RWPE2 (cell line): ENCODE data around the gene LILRB2.

ENCODE experiments used
- ATAC-seq: fragments of 200-7000 bp; cut with Tn5 transposase; 3 replicates; pipeline ENCODE4 v1.9.1; 2021; ENCODE audit warnings: low read depth
- DNase-seq: peaks from one replicate; pipeline ENCODE4 v3.0.0-alpha.2; 2020; ENCODE audit warnings: low spot score
- H3K27ac ChIP-seq: fragments of 450-650 bp; 2 replicates; pipeline ENCODE4 v1.5.1; 2017; ENCODE audit warnings: mild to moderate bottlenecking; ENCODE audit not compliant: poor library complexity, severe bottlenecking
- H3K27me3 ChIP-seq: fragments of 250-450 bp; sonication (Bioruptor Pico); 2 replicates; pipeline ENCODE4 v1.5.1; 2021; ENCODE audit warnings: mild to moderate bottlenecking, moderate library complexity; ENCODE audit not compliant: insufficient read depth, poor library complexity, severe bottlenecking
- H3K36me3 ChIP-seq: fragments of 250-450 bp; sonication (Bioruptor Pico); 2 replicates; pipeline ENCODE4 v1.5.1; 2020; ENCODE audit warnings: low read depth, mild to moderate bottlenecking, moderate library complexity
- H3K4me1 ChIP-seq: fragments of 250-450 bp; sonication (Bioruptor Pico); 2 replicates; pipeline ENCODE4 v1.5.1; 2021; ENCODE audit warnings: mild to moderate bottlenecking, moderate library complexity; ENCODE audit not compliant: insufficient read depth, poor library complexity, severe bottlenecking
- H3K4me3 ChIP-seq: fragments of 250-450 bp; sonication (Bioruptor Pico); 2 replicates; pipeline ENCODE4 v1.5.1; 2021; ENCODE audit warnings: mild to moderate bottlenecking, moderate library complexity; ENCODE audit not compliant: severe bottlenecking
- H3K9me3 ChIP-seq: fragments of 250-450 bp; sonication (Bioruptor Pico); 2 replicates; pipeline ENCODE4 v1.5.1; 2021; ENCODE audit warnings: mild to moderate bottlenecking, moderate library complexity; ENCODE audit not compliant: severe bottlenecking
- CTCF ChIP-seq: fragments of 450-650 bp; IDR thresholded peaks from one replicate; pipeline ENCODE4 v1.5.1; 2017; ENCODE audit warnings: mild to moderate bottlenecking, moderate library complexity; ENCODE audit not compliant: poor library complexity, severe bottlenecking

Gene LILRB2

GRCh38 chr19:54312436-54313377 is 31.8 kb upstream of the LILRB2 start, which contains the start of gene LILRA5:
Gene LILRA5, minus strand, starts transcription at chr19:54313166. Its CDS starts 147 bp downstream, at chr19:54313019.
- Histone ChIP-seq H3K27ac (no peak within 1 kb of the TSS), H3K4me3 (no peak within 1 kb of the TSS), H3K36me3 (no peaks in the 10 kb centered on the region), H3K4me1 (no peaks in the 10 kb centered on the region), H3K27me3 (peaks cover 7% of the 10 kb centered on the region), H3K9me3 (no peaks in the 10 kb centered on the region)
- no peak for TF ChIP-seq CTCF
- ATAC-seq, result no peak
- no peak for DNase-seq

DNA sequence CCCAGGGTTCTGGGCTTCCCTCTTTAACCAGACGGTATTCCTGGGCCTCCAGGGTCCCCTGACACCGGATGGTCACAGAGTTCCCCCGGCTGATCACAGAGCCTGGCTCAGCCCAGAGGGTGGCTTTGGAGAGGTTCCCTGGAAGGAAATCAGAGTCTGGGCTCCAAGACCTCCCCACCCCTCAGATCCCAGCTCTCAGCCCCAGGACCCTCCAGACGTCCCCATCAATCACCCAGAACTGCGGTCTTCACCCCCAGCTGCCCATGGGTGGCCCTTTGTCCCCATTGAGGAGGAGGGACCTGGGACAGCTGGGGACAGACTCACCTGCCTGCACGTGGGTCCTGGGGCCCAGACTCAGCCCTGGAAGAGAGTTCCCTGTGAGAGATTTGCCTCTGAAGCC is 31.1 kb upstream of the LILRB2 start:
- no peak overlapping the region for H3K4me3 ChIP-seq
- no peak for DNase-seq
- no peaks in the 10 kb centered on the region for H3K4me1 ChIP-seq
- no peaks in the 10 kb centered on the region for H3K9me3 ChIP-seq
- no peak for TF ChIP-seq CTCF
- H3K36me3 ChIP-seq, result no peaks in the 10 kb centered on the region
- peaks cover 7% of the 10 kb centered on the region for H3K27me3 ChIP-seq
- no peak overlapping the region for H3K27ac ChIP-seq
- ATAC-seq, result no peak

DNA sequence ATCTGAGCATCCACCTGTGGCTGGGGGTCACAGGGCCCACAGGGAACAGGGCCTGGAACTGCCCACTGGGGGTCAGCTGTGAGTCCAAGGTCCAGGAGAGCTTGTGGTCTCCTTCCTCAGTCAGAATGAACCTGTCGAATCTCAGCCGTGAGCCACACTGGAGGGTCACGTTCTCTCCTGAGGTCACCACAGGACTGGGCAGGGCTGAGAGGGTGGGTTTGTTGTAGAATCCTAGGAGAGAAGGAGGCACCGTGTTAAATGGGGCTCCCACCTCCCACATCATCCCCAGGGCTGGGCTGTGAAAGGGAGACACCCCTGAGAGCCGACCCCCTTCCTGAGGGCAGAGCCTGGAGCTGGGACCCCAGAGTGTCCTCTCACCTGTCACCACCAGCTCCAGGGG is 30.6 kb upstream of the LILRB2 start:
- no peak overlapping the region for H3K27ac ChIP-seq
- no peak for TF ChIP-seq CTCF
- no peaks in the 10 kb centered on the region for H3K36me3 ChIP-seq
- H3K9me3 ChIP-seq, result no peaks in the 10 kb centered on the region
- H3K27me3 ChIP-seq, result peaks cover 7% of the 10 kb centered on the region
- no peaks in the 10 kb centered on the region for H3K4me1 ChIP-seq
- DNase-seq, result no peak
- H3K4me3 ChIP-seq, result no peak overlapping the region
- ATAC-seq, result no peak

DNA sequence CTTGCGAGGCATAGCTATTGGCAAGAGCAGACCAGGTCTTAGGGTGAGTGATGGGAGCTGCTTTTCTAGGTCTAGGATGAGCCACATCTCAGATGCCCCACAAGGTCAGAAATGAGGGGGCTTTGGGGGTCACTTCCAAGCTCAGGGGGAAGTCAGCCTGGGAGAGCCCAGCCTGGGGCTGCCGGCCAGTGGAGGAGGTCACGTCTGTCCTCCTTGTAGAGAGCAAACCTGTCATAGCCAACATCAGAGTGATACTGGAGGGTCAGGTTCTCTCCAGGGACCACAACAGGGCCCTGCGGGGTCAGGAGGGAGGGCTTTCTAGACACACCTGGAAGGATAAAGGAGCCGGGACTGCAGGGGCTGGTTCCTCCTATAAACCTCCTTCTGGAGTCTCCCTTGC is 29.6 kb upstream of the LILRB2 start:
- H3K4me1 ChIP-seq, result no peaks in the 10 kb centered on the region
- peaks cover 7% of the 10 kb centered on the region for H3K27me3 ChIP-seq
- TF ChIP-seq CTCF, result no peak
- H3K4me3 ChIP-seq, result no peak overlapping the region
- no peaks in the 10 kb centered on the region for H3K36me3 ChIP-seq
- no peaks in the 10 kb centered on the region for H3K9me3 ChIP-seq
- no peak overlapping the region for H3K27ac ChIP-seq
- no peak for ATAC-seq
- DNase-seq, result no peak

DNA sequence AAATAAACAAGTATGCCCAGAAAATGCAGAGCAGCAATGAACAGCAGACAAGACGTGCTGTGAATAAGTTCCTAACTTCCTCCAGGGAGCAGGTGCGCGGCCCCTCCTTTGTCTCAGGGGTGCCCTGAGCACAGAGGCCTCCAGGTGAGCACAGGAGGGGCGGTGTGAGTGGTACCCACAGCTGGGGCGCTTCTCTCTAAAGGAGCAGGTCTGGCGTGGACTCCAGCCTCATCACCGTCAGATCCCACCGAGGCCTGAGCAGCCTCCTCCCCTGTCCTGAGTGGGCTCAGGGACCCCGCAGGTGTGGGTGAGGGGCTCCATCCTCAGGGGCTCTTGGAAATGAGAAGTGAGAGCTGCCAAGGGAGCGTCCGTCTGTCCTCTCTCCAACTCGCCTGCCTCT is 28.9 kb upstream of the LILRB2 start:
- DNase-seq (no peak), ATAC-seq (no peak)
- TF ChIP-seq CTCF, result no peak
- H3K27me3 ChIP-seq, result peaks cover 6% of the 10 kb centered on the region
- H3K9me3 ChIP-seq, result no peaks in the 10 kb centered on the region
- H3K36me3 ChIP-seq, result no peaks in the 10 kb centered on the region
- H3K4me1 ChIP-seq, result no peaks in the 10 kb centered on the region
- H3K27ac ChIP-seq, result no peak overlapping the region
- no peak overlapping the region for H3K4me3 ChIP-seq
